HFFc6 (cell line): Measurements from ENCODE around the gene BRD3OS. TPM values are rescaled to one million over a fixed set of nuclear protein-coding genes. Genes with fewer than 3 reads are reported as not detected.
A peak's percentile ranks its signal among the peaks of the same experiment; 100 is the strongest.

Experiments used
- DNase-seq: peaks from one replicate; pipeline ENCODE4 v3.0.0-alpha.2; 2018
- H3K27ac Mint-ChIP-seq: 2 replicates; pipeline ENCODE4 v1.8.0; 2020; ENCODE audit warnings: mild to moderate bottlenecking, mixed read lengths
- H3K27me3 Mint-ChIP-seq: 2 replicates; pipeline ENCODE4 v1.8.0; 2021; ENCODE audit warnings: mild to moderate bottlenecking, moderate library complexity, mixed read lengths; ENCODE audit not compliant: insufficient read depth
- H3K36me3 Mint-ChIP-seq: 2 replicates; pipeline ENCODE4 v1.8.0; 2021; ENCODE audit warnings: low read depth, mixed read lengths
- H3K4me1 Mint-ChIP-seq: 2 replicates; pipeline ENCODE4 v1.8.0; 2020; ENCODE audit warnings: low read depth, mixed read lengths
- H3K4me3 Mint-ChIP-seq: 2 replicates; pipeline ENCODE4 v1.8.0; 2020; ENCODE audit warnings: mild to moderate bottlenecking, moderate library complexity, mixed read lengths
- H3K9me3 Mint-ChIP-seq: 2 replicates; pipeline ENCODE4 v1.8.0; 2020; ENCODE audit warnings: mild to moderate bottlenecking, mixed read lengths
- CTCF ChIP-seq: fragments of 200-600 bp; sonication (generic); IDR thresholded peaks from 2 replicates; pipeline ENCODE4 v1.5.0; 2021; ENCODE audit warnings: antibody characterized with exemption, mild to moderate bottlenecking
- total RNA-seq, 6 experiments: library from RNA; stranded (reverse); fragmentation: NEBNext Ultra II Directional; extraction: Animal tissue kit (Norgen Biotek cat#: 25700); gene quantifications; 2 replicates in 1 of 6; 3 replicates in 5 of 6; pipeline ENCODE4 v1.2.3, GENCODE V29; 2021

The BRD3OS gene
- total RNA-seq, 6 experiments from 2014 or later = 28.7 to 36.8 (median 31.1) TPM

GRCh38 chr9:134066913-134067851 is 41.9 kb downstream of the BRD3OS start:
- peak overlapping the region; percentile 92 for H3K27ac Mint-ChIP-seq

GRCh38 chr9:134067904-134068743 is 42.8 kb downstream of the BRD3OS start, which contains the start of gene BRD3:
Gene BRD3 (minus strand): TSS chr9:134068026. CDS start chr9:134053477, 14,549 bp downstream.
- Mint-ChIP-seq H3K4me1 (peaks cover 22% of the 10 kb centered on the region), H3K27ac (peak within 1 kb of the TSS; percentile 77), H3K36me3 (no peaks in the 10 kb centered on the region), H3K4me3 (peak within 1 kb of the TSS; percentile 93), H3K9me3 (no peaks in the 10 kb centered on the region), H3K27me3 (peaks cover 35% of the 10 kb centered on the region)
- peak; percentile 67 for DNase-seq
- no peak for TF ChIP-seq CTCF

More at GRCh38 chr9:134066913-134067851, 41.9 kb downstream of the BRD3OS start:
- Mint-ChIP-seq H3K4me3 (peak overlapping the region; percentile 93), H3K27me3 (peaks cover 27% of the 10 kb centered on the region), H3K4me1 (peaks cover 22% of the 10 kb centered on the region), H3K36me3 (no peaks in the 10 kb centered on the region), H3K9me3 (no peaks in the 10 kb centered on the region)
- DNase-seq = no peak
- no peak for TF ChIP-seq CTCF

- no peak for DNase-seq
- peaks cover 43% of the 10 kb centered on the region for H3K27me3 Mint-ChIP-seq
- no peaks in the 10 kb centered on the region for H3K9me3 Mint-ChIP-seq
- H3K27ac Mint-ChIP-seq = peak overlapping the region; percentile 57; the same call in 1 of the 2 replicates
- peaks cover 22% of the 10 kb centered on the region for H3K4me1 Mint-ChIP-seq
- TF ChIP-seq CTCF = no peak
- no peaks in the 10 kb centered on the region for H3K36me3 Mint-ChIP-seq
- H3K4me3 Mint-ChIP-seq = peak overlapping the region; percentile 88
These were observed 43.6 kb downstream of the BRD3OS start for GRCh38 chr9:134068744-134069479.

- TF ChIP-seq CTCF = no peak
- peak overlapping the region; percentile 88 for H3K4me3 Mint-ChIP-seq
- H3K9me3 Mint-ChIP-seq = peaks cover 2% of the 10 kb centered on the region; the same call in 1 of the 2 replicates
- peaks cover 49% of the 10 kb centered on the region for H3K27me3 Mint-ChIP-seq
- H3K4me1 Mint-ChIP-seq = peaks cover 22% of the 10 kb centered on the region
- H3K36me3 Mint-ChIP-seq = no peaks in the 10 kb centered on the region
- H3K27ac Mint-ChIP-seq = no peak overlapping the region
- no peak for DNase-seq
These were observed 44.5 kb downstream of the BRD3OS start for GRCh38 chr9:134069480-134070399.
